HG03469 (cell line): ENCODE data around the gene OCLN.
"Not testable (repeated sequence)": the region's sequence is repeated elsewhere in the genome, so short reads cannot be mapped to it uniquely, and the experiment has no call there.

Experiments
- ATAC-seq: cut with Tn5 transposase; IDR thresholded peaks from one replicate; pipeline ENCODE4 v1.9.1; 2021; ENCODE audit warnings: mild to moderate bottlenecking, moderate library complexity, moderate number of reproducible peaks; ENCODE audit not compliant: unreplicated experiment

The OCLN gene

DNA sequence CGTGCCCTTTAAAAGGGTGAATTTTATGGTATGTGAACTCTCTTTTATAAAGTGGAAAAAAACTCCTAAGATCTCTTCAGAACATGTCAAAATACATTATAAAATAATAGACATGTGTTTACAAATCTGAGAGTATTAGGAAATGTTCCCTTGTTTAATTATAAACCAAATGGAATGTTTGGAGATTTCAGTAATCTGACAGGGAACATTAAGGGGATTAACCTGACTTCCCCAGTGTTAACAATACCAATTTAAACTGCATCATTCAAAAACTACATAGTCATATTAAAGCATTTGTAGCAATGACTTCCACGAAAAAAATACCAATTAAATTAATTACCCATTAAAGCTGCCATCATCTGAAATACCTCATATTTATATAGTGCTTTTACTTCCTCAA lies 1.6 kb upstream of the OCLN start:
- no peak for ATAC-seq

DNA sequence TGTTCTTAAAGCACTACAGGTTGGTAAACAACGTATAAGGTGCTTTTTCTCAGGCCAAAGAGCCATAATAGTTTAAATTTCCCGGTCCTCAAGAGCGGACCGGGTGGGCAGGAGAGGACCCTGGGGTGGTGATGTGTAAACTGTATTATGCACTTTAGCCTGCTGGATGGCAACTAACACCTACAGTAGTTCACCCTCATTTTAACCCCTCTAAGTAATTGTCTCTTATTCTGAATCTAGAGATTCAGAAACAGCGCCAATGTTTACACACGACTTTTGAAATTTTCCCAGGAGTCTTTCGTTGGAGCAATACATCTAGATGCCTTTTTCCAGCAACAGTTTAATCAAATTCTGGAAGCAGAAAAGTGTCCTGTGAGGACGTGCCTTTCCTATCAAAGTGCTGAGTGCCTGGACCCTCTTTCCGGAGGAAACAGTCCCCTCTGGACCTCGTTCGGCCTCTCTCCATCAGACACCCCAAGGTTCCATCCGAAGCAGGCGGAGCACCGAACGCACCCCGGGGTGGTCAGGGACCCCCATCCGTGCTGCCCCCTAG lies 676 bp upstream of the OCLN start:
- ATAC-seq, result no peak

DNA sequence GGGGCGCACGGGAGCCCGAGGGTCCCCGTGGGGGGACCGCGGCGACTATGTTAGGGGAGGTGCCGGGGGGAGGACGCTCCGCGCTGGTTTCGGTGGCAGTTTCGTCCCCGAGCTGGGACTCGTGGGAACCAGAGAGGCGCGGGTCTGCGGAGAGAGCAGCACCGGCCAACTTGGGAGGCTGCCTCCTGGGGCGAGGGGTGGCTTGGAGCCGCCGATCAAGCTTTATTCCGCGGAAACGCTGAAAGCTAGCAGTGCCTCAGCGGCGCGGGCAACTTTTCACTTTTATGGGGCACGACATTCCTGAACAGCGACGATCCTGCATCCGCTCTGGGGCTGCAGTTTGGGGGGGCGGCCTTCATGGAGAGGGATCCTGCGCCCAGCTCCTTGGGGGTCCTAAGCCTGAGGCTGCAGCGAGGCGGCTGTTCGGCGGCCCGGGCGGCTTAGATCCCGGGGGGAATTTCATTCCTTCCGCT lies 369 bp downstream of the OCLN start:
- ATAC-seq, result no peak

DNA sequence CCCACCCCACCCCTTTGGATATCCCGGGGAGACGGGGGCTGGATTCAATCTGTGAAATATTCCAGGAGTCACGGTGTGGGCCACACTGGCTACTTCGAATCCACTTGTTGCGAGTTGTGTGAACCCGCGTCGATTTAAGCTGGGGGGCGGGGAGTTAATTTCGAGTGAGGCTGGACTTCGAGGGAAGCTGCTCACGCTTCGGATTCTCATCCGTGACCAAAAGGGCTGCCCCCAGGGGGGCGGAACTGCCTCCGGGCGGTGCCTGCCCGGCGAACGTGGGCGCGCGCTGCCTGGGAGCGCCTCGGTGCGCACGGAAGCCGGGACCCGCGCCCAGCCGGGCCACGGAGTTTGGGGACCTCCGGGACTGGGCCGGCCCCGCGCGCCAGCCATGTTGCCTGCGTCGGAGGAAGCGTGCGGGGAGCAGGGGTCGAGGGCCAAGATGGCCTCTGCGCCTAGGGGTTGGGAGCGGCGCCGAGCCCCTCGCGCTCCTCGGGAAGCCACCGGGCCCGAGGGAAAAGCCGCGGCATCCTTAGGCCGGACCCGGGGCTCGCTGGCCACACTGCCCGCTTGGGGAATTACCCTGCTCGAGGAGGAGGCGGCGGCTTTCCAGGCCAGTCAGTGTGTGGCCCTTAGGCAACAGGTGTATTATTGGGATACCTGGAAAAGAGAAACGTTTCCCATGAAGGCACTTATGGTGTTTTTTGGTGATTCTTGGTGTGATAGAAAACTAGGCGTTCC lies 975 bp downstream of the OCLN start:
- no peak for ATAC-seq

DNA sequence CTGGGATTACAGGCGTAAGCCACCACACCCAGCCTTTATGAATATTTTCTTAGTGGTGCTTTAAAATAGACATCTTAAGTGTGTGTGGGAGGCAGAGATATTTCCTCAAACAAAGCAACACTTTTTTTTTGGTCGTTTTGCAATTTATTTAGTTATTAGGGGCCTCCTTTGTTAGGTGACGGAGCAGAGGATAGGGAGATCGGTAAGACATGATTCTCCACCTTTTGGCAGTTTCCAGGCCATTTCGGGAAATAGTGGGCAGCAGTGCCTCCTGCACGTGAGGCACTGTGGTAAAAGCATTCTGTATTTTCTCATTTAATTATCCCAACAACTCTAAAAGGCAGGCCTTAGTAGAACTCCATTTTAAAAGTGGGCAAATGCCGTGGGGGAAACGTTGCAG lies 1.9 kb downstream of the OCLN start:
- ATAC-seq, result no peak

GRCh38 chr5:69497006-69497520 lies 4.5 kb downstream of the OCLN start:
- no peak for ATAC-seq

GRCh38 chr5:69498384-69498783 lies 5.8 kb downstream of the OCLN start:
- no peak for ATAC-seq

GRCh38 chr5:69502367-69502766 lies 9.8 kb downstream of the OCLN start:
- no peak for ATAC-seq

DNA sequence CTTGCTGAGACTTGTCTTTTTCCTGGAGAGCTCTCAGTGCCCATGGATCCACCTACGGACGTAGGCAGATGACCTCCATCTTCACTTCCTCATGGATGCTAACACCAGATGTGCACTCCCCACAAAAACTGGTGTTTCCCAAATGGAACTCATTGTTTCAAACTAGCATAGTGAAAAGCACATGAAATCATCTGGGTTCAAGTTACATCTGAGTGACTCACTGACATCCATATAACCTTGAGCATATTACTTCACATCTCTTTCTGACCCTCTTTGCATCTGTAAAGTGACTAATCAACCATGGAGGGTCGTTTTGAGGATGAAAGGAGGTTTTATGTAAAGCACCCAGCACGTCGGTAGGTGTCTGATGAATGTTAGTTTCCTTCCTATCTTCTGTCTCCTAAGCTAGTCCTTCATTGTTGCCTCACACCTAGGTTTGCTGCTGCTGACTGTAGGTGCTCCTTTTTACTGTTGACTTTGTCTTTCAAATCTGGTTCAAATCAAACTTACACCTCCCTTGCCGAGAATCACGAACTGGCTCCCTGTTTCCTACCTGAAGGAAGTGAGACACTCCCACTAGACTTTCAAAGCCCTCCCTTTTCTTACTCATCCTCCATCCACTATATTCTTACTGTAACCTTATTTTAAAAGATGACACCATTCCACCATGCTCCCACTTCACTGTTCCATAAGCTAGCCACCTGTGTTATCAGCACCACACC lies 10.3 kb downstream of the OCLN start:
- no peak for ATAC-seq

GRCh38 chr5:69504036-69504435 lies 11.4 kb downstream of the OCLN start:
- ATAC-seq, result no peak

GRCh38 chr5:69505306-69505705 lies 12.7 kb downstream of the OCLN start:
- ATAC-seq, result no peak

- ATAC-seq, result no peak
These were observed 16.6 kb downstream of the OCLN start for GRCh38 chr5:69509212-69509611.

DNA sequence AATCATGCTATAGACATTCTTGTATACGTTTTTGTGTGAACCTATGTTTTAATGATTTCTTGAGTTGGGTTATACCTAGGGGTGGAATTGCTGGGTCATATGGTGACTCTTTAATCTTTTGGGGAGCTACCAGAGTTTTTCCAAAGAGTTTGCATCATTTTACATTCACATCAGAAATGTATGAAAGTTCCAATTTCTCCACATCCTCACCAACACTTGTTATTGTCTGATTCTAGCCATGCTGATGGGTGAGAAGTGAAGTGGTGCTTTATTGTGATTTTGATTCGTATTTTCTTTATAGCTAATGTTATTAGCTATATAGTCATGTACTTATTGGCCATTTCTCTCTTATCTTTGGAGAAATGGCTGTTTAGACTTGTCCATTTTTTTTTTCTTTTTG lies 18.1 kb downstream of the OCLN start:
- ATAC-seq, result no peak

GRCh38 chr5:69512740-69513260 lies 20.2 kb downstream of the OCLN start:
- no peak for ATAC-seq

GRCh38 chr5:69515570-69515969 lies 23.0 kb downstream of the OCLN start:
- not testable (repeated sequence) for ATAC-seq

GRCh38 chr5:69516769-69517168 lies 24.2 kb downstream of the OCLN start:
- no peak for ATAC-seq

GRCh38 chr5:69517763-69518212 lies 25.2 kb downstream of the OCLN start:
- no peak for ATAC-seq

GRCh38 chr5:69519285-69519684 lies 26.7 kb downstream of the OCLN start:
- no peak for ATAC-seq

DNA sequence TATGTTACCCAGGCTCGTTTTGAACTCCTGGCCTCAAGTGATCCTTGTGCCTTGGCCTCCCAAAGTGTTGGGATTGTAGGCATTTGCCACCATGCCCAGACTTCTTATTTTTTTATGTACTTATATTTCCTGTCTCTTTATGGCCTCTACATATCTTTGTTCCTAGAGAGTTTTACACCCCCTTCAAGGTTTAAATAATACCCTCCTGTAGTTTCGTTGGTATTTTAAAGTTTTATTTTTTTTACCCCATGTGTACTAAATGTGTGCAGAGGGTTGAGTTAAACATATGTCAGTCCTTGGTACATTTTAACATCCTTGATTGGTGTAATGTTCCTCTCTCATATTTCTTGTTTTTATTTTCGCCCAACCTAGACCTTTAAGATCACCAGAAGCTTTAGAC lies 29.4 kb downstream of the OCLN start:
- no peak for ATAC-seq

DNA sequence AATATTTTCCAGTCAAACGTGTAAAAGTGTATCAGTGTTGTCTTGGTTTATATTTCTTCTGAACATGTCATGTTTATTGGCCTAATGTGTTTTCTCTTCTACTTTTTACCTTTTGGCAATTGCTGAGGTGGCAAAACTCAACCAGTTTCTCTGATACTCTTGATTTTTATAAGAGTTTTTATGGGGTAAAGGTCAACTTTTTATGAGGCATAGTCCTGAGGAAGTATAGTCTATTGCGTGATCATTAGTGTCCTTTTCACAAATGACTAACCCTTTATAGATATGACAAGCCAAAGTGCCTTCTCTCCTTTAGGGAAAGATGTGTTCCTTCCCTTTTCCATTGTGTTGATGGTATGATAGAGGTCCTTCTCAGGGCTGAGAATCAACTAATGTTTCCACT lies 32.9 kb downstream of the OCLN start:
- ATAC-seq, result no peak

DNA sequence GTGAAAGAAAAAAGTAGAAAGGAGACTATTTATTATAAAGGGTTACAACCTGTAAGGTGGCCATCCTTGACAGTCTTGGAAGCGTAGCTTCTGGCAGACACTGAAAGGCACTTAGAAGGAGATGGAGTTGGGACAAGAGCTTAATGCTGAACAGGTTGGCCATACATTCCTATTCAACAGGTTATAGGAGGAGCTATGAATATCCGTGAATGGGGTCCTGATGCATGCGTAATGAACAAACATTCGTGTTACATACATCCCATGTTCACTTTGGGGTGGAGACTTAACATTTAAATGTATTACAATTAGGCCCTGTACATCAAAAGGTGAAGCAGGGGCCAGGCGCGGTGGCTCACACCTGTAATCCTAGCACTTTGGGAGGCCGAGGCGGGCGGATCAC lies 34.1 kb downstream of the OCLN start:
- ATAC-seq, result no peak
